NCI-H2196 treated with DMSO at 0.1 percent for 48 hours (cell line): ENCODE data around the gene TSKU.
A peak's percentile ranks its signal among the peaks of the same experiment; 100 is the strongest.

Experiments
- DNase-seq: peaks from one replicate; lab custom pipeline; 2025; ENCODE audit not compliant: unreplicated experiment; lab: John Stamatoyannopoulos, UW

The TSKU gene, protein sequence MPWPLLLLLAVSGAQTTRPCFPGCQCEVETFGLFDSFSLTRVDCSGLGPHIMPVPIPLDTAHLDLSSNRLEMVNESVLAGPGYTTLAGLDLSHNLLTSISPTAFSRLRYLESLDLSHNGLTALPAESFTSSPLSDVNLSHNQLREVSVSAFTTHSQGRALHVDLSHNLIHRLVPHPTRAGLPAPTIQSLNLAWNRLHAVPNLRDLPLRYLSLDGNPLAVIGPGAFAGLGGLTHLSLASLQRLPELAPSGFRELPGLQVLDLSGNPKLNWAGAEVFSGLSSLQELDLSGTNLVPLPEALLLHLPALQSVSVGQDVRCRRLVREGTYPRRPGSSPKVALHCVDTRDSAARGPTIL

DNA sequence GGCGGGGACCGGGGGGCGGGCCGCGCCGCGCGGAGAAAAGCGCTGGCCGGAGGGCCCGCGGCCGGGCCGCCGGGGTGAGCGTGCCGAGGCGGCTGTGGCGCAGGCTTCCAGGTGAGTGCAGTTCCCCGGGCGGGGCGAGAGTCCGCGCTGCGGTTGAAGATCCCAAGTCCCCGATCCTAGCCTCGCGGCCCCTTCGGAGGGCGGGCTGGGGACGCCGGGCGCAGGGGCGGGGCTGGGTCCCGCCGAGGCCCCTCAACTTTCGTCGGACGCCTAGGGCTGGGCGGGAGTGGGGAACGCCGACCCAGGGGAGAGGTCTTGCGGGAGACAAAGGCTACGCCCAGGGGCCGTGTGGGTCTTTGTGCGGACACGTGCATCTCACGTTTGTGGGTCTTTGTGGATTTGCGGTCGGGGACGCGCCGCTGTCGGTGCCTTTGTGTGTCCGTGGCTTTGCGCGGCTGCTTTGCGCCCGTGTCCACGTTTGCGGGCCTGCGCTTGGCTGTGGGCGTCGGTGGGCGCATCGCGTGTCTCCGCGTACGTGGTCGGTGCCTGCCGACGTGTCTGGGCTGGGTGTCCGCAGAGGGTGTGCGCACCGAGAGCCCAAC, at the start of gene TSKU:
TSS of gene TSKU (plus strand) at position 63 of the 602 bp plus-strand sequence. CDS start 12,261 bp downstream, outside the sequence.
- no peak for DNase-seq

DNA sequence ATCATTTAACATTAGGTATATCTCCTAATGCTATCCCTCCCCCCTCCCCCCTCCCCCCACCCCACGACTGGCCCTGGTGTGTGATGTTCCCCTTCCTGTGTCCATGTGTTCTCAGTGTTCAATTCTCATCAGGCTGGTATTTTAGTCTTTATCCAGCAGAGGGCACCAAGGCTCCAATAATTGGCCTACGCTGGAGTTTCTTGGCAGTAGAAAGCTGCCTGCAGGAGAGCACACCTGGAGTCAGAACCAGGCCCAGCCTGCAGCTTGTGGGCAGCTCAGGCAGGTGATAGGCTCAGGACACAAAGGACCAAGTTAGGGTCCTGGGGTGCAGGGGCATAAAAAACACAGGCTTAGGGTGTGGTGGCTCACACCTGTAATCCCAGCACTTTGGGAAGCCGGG, 49.2 kb upstream of the TSKU start:
- peak; percentile 63 for DNase-seq

GRCh38 chr11:76734456-76735420, 48.4 kb upstream of the TSKU start:
- DNase-seq, result no peak

GRCh38 chr11:76735841-76736240, 47.3 kb upstream of the TSKU start:
- DNase-seq, result no peak

GRCh38 chr11:76736266-76736665, 46.9 kb upstream of the TSKU start:
- DNase-seq, result no peak

- DNase-seq, result no peak
Observed at GRCh38 chr11:76736773-76737495, 46.2 kb upstream of the TSKU start.

DNA sequence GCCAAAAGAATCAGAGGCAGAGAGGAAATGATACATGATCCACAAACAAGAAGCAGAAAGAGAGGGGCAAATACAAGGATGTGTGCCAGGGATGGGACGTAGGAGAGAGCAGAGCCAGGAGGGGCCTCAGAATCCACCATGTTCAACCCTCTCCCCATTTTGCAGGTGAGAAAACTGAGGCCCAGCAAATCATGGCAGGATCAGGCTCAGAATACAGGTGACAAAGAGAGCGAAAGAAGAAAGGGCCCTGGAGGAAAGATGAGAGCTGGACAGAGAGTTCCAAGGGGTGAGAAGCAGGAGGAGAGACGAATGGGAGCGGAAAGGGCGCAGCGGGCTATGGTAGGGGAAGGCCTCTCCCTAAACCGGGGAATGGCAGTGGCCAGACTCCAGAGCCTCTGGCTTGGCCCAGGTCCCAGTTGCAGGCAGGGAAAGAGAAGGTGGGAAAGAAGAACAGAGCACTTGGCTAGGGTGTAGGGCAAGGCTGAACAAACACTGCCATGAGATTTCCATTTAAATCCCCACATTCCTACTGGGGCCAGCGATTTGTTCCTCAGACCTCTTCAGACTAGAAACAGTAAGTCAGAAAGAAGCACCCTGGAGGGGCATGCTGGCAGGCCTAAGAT, 44.4 kb upstream of the TSKU start:
- no peak for DNase-seq

DNA sequence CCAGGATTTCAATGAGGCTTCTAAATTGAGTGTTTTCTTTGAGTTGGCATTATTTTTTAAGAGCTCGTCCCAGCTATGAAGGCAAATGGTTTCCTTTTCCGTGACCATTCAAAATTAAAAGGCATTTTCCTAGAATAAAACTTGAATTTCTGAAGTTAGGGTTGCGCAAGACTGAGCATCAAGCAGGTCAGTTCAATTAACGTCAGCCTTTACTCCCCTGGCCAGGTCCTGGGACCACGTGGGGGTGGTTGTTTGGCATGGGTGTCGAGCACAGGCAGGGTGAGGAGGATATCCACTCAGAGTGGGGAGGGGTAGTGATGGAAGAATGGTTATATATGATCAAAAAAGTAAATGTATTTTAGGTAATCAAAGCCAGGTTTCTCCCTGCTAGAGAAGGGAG, 43.4 kb upstream of the TSKU start:
- DNase-seq, result no peak

DNA sequence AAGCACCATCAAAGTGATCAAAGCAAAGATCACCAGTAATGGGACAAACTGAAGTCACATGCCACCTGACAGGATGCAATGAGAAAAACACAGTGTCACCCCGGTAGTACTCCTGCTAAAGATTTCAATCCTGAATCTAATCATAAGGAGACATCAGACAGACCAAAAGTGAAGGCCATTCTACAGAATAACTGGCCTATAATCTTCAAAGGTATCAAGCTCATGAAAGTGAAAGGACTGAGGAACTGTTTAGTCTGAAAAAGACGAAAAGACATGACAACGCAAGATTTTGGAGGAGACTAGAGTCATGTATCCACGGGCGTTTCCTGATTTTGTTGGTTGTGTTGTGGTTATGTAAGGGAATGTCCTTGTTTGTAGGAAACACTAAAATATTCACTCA, 42.4 kb upstream of the TSKU start:
- DNase-seq, result no peak

GRCh38 chr11:76742902-76743301, 40.3 kb upstream of the TSKU start:
- no peak for DNase-seq

DNA sequence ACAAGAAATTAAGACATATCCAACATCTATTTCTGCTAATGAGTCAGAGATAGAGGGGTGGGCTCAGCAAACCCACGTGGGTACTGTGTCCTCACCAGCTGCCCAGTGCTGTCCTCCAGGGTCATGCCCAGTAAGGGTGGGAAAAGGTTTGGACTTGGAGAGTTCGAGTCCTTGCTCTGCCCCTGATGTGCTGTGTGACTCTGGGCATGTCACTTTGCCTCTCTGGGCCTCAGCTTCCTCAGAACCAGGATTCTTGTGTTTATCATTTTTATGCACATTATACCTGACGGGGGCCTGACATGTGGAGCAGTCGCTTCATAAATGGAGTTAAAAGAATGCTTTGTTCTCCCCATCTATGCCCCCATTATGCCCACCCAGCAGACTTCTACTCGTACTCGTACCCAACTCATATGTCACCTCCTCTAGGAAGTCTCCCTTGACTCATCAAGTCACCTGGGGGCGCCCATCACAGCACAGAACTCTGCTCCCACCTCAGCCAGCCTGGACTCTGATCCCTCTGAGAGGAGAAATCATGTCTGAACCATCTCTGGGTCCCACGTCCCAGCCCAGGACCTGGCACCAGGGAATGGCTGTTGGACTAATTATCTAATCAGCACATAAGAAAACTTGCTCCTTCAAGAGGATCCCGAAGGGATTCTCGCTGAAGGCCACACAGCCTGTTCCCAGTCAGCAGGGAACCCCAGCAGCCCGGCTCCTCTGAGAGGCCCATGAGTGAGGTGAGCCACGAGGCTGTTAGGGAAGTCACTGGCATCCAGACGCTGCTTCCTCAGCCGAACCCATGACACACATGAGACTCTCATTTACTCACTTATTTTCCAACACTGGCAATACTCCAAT, 38.7 kb upstream of the TSKU start:
- no peak for DNase-seq

DNA sequence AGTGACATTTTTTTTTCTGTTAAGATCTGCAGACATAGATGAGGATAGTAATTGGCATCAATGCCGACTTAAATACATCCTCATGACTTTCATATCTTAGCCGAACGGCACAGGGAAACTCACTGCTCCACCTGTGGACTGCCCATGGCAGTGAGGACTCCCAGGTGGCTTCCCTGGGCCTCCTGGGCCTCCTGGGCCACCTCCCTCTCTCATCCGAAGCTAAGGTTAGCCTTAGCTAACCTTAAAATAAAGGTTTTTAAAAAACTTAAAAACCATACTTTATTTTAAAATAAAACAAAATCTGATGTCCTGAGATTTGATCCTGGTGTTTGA, 38.1 kb upstream of the TSKU start:
- DNase-seq, result no peak

DNA sequence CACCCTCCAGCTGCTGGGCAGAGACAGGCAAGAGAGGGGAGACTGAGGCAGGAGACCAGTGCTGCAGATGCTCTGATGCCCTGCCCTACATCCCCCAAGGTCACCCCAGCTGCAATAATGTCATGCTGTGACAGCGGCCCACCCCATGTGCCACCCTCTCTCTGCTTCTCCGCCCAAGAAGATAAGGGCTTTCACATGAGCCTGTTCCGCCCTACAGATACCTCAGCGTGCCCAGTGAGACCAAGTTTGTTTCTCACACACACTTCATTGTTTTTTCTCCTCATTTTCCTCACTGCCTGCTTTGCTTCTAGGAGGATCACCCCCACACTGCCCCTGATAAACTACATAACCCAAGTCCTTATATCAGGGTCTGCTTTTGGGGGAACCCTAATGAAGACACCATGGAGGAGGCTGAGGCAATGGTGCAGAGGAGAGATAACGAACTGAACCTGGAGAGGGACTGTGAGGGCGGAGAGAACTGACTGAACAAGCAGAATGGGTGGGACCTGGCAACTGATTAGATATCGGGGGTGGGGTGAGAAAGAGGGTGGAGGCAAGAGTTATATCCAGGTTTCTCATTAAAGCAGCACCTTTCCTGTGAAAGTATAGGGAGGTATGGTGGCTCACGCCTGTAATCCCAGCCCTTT, 37.5 kb upstream of the TSKU start:
- no peak for DNase-seq

DNA sequence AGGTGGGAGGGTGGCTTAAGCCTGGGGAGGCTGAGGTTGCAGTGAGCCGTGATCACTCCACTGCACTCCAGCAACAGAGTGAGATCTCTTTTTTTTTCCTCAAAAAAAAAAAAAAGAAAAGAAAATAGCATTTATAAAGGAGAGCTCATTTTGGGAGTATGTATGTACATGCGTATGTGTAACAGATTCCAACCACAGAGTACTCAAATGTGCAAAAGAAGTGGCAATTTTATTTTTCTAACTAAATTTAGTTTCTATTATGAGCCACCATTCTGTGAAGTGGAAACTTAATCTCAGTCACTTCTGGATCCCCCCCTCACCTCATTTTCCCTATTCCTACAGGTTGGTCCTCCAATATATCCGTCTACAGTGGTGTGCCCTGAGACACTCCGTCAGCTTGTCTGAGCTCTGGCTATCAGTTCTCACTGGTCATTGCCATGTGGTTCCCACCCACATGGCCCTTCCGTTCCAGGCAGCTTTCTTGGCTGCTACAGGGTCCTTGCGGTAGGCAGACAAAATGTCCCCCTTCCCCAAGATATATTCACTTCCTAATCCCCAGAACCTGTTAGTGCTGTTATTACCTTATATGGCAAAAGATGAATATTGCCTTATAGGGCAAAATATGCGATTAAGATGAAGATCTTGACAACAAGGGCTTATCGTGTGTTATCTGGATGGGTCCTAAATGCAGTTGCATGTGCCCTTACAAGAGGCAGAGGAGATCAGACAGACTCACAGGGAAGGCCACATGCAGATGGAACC, 35.8 kb upstream of the TSKU start:
- DNase-seq, result no peak

DNA sequence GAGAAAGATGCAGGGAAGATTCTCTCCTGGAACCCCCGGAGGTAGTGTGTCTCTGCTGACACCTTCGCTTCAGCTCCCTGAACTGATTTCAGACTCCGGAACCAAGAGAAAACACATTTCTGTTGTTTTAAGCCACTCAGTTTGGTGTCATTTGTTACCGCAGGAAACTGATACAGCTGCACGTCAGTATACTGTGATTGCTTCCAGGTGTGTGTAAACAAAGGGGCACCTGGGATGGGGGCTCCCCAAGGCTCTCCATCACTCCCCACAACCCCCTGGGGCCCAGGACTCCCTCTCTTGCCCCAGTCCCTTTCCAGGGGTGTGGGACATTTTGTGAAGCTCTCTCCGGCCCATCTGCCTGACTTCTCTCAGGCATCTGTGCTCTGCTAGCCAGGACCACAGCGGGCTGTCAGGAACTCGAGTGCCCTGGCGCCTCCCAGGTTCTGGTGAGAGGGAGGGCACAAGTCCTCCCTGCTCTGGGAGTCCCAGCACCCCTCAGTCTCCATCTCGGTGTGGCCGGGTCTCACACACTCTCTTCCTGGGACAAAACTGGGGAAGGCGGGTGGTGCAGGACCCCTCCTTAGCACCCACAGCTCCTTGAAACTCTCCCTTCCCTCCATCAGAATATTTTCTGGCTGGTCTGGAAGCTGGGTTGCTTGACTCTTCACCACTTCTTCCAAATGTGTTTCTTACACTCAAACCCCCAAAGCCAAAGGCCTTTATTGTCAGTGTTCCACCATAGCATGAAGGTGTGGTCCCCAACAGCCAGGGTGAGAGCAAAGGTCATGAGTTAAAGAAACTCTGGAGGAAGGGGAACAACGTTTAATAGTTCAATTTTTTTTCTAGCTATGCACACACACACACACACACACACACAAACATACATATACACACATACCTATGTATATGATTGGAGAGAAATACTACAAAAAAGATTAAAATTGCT, 35.0 kb upstream of the TSKU start:
- no peak for DNase-seq

- no peak for DNase-seq
Observed at GRCh38 chr11:76748948-76749347, 34.2 kb upstream of the TSKU start.

GRCh38 chr11:76750067-76750466, 33.1 kb upstream of the TSKU start:
- no peak for DNase-seq
